ENCODE data around the gene DNAJB5.
"Not testable (repeated sequence)": the region's sequence is repeated elsewhere in the genome, so short reads cannot be mapped to it uniquely, and the experiment has no call there.

The DNAJB5 gene

DNA sequence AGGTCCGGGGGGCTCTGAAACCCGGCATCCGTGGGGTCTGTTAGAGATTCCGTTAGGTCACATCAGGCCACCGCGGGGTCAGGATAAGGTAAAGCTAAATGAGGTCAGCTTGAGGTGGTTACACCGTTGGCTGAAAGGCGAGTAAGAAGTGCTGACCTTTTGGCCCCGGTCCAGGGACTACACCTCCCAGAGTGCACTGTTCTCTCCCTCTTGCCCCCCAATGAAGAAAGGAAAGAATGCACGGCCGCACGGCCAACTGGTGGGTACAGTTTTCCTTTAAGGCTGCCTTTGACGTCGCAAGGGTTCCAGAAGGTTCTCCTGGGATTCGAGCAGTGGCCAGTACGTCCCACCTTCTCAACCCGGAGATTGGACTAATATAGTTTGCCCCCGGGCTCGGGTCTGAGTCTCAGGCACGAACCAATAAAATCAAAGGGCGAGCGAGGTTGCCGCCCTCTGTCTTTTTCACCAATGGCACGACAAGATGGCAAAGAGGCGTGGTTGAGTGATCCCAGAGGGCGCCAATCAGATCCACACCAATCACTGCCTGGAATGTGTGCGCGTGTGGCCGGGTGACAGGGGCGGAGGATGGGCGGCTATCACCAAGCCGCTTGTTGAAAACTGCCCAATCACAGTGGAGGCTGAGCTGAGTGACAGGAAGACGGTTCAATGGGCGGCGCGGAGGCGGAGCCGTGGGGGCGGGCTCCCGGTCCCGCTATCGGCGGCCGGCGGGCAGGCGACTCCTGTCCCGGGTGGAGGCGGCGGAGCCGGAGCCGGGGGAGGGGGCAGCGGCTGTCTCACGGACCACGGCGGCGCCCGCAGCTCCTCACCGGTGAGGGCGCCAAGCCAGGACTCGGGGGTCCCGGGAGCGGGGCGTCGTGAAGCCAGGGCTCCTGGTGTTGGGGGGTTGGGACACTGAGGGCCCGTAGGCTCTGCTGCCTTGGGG, at the start of gene DNAJB5:
Gene DNAJB5 (plus strand): TSS at position 743 of the 943 bp plus-strand sequence. CDS start 886 bp downstream, outside the sequence.
- peak; percentile 98 for DNase-seq

DNA sequence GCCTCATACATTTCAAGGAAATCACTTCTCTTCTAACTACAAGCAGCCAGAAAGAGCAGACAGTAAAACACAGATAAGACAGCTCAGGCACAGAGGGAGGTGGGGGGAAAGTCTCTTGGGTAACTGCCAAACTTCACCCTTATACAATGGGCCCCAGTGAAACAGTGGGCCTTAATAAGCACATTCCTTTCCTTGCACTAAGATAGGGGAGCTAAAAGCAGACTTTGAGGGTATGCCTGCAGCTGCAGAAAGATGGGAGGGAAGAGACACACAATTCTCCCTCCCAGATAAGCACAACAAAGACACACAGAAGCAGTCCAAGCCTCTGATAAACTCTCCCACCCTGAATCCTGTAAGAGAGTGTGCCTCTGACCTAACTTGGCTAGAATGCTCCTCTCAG, 49.6 kb upstream of the DNAJB5 start:
- peak; percentile 49 for DNase-seq

GRCh38 chr9:34948451-34948850, 41.1 kb upstream of the DNAJB5 start:
- DNase-seq: no peak

- no peak for DNase-seq
Observed at GRCh38 chr9:34954225-34954624, 35.3 kb upstream of the DNAJB5 start.

DNA sequence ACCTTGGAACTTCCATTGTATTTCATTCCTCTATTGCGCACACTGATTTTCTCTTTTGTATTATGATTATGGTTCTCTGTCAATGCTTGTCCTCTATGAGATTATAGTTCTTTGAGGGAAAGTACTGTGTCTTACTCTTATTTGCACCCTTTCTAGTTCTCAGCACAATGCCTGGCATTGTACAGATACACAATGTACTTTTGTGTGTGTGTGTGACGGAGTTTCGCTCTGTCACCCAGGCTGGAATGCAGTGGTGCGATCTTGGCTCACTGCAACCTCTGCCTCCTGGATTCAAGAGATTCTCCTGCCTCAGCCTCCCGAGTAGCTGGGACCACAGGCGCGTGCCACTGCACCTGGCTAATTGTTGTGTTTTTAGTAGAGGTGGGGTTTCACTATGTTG, 33.5 kb upstream of the DNAJB5 start:
- DNase-seq: not testable (repeated sequence)

- no peak for DNase-seq
Observed at GRCh38 chr9:34956648-34957047, 32.9 kb upstream of the DNAJB5 start.

- DNase-seq: peak; percentile 30
Observed at GRCh38 chr9:34957492-34958410, 31.8 kb upstream of the DNAJB5 start, which contains the start of gene PHF24. Gene PHF24, plus strand, starts transcription at chr9:34958285. Its CDS starts 13,014 bp downstream, at chr9:34971299.

DNA sequence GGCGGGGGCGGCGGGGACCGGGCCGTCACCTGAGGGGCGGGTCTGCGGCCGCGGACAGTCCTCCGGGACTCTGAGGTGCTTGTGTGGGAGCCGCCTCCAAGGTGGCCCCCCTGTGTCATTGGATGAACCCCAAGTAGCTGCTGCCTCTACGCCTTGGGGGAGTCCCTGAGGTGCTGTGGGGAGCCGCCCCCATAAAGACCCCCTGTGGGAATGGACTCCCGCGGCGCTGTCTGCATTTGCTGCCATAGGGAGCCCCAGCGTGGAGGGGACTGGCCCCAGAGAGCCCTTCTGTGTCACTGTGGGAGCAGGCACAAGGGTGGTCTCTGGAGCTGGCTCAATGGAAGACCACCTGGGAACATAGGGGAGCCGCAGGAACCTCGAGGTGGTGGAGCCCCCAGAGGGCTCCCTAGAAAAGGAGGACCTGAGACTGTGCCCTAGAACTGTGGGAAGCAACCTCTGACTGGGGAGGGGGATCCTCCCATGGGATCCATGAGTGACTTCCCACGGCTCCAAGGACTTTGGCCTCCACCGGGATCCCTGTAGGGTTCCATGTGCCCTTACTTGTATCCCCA, 31.0 kb upstream of the DNAJB5 start:
- DNase-seq: no peak

GRCh38 chr9:34959461-34959860, 30.1 kb upstream of the DNAJB5 start:
- no peak for DNase-seq

- no peak for DNase-seq
Observed at GRCh38 chr9:34961574-34962490, 27.7 kb upstream of the DNAJB5 start.

DNA sequence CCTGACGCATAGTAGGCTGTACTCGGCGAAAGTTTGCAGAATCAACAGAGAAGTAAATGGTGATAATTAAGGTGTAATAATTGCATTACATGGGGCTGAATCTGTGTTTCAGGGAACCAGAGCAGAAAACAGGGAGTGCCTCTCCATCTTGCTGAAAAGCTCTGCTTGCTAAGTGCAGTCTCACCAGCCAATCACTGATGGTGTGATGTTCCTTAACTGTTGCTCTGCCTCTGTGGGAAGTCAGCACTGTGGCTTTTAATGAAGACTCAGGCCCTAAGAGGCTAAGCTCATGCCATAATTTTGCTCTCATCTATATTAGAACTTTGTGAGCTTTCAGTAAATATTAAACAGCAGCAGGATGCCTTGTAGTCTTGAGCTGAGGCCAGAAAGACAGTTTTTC, 27.0 kb upstream of the DNAJB5 start:
- DNase-seq: no peak

DNA sequence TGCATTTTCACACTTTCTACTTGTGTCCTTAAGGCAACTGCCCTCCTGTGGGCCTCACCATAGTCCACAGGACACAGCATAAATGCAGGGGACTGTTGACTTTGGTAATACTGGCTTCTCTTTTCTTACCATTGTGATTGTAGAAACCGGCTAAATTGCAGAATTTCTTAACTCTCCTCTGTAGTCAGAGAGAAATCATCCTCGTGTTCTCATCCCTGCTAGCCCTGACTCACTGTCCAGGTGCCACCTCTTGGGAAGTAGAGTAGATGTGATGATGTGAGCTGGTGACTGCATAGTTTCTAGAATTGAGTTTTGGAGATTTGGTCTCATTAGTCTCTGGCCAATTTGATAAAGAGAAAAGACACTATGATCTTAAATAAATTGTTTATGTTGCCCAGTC, 26.0 kb upstream of the DNAJB5 start:
- no peak for DNase-seq

GRCh38 chr9:34964458-34964857, 25.1 kb upstream of the DNAJB5 start:
- no peak for DNase-seq

DNA sequence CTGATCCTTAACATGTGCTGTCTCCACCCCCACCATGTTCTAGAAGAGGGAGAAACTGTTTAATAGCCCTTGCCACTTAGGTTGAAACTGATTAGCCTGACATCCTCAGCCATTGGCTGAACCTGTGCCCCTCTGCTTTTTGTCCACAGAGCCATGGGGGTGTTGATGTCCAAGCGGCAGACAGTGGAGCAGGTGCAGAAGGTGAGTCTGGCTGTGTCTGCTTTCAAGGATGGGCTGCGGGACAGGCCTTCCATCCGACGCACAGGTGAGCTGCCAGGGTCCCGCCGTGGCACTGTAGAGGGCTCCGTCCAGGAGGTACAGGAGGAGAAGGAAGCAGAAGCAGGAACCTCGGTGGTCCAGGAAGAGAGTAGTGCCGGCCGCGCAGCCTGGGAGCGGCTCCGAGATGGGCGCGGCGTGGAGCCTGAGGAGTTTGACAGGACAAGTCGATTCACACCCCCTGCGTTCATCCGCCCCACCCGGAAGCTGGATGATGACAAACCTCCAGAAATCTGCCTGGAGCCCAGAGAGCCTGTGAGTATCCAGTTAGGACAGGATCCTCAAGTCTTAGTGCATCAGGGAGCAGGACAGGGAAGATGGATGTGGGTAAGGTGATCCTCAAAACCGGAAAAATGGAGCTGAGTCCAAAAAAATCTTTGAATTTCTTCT, 18.3 kb upstream of the DNAJB5 start:
- no peak for DNase-seq

DNA sequence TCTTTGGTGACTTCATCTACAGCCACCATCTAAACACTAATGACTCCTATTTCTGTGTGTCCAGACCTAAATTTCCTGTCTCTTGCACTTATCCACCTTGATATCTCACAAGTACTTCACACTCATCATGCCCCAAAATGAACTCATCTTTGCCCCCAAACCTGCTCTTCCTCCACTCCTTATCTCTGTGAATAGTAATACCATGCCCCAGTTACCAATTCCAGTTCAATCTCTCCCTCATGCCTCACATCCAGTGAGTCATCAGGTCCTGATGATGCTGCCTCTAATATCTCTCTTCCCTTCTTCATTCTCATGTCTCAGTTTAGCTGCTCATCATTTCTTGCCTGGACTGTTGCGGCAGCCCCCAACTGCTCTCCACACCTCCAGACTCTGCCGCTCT, 14.9 kb upstream of the DNAJB5 start:
- no peak for DNase-seq

- no peak for DNase-seq
Observed at GRCh38 chr9:34976441-34976840, 13.1 kb upstream of the DNAJB5 start.

GRCh38 chr9:34976992-34977391, 12.6 kb upstream of the DNAJB5 start:
- DNase-seq: no peak

- no peak for DNase-seq
Observed at GRCh38 chr9:34980181-34980761, 9.3 kb upstream of the DNAJB5 start.

DNA sequence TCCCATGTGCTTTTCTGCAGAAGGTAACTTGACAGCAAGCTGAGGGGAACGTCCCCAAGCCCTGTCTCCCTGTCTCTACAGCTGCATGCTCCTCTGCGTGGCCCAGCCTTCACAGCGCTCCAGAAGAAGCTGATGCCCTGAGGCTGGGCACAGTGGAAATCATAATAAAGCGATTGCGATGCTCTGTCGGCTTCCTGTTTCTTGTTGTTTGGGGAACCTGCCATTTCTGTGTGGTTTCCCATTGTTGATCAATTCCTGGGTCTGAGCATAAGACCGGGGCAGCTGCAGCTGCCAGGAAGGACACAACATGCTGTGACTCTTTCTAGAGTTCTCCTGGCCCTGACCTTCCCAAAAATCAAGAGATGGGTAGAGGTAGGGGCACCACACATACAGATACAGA, 7.2 kb upstream of the DNAJB5 start:
- DNase-seq: peak; percentile 50

DNA sequence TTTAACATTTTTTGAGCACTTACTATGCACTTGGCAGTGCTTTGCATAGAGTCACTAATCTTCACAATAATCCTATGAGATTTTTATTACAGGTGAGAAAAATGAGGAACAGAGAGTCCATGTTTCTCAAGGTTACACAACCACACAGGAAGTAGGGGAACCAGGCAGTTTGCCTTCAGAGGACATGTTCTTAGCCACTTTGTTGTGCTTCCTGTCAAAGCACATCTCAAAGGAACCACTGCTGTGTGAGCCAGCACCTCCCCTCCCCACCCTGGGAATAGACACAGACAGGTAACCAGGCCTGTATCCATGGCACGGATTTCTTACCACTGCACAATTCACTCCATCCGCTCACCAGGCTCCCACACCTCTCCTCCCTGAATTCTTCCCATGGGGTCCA, 6.3 kb upstream of the DNAJB5 start:
- peak; percentile 25 for DNase-seq

- DNase-seq: peak; percentile 74
Observed at GRCh38 chr9:34984049-34984448, 5.5 kb upstream of the DNAJB5 start.
